Endothelial cell (in vitro differentiated cells): ENCODE results near the gene RAB14. TPM values are rescaled to one million over a fixed set of nuclear protein-coding genes. Genes with fewer than 3 reads are reported as not detected.

Experiments
- DNase-seq: peaks from one replicate; pipeline ENCODE4 v3.0.0; 2021; ENCODE audit warnings: low spot score
- H3K27ac Mint-ChIP-seq: one replicate; pipeline ENCODE4 v1.8.0; 2021; ENCODE audit warnings: mixed read lengths, inconsistent platforms; ENCODE audit not compliant: unreplicated experiment
- H3K27me3 Mint-ChIP-seq: one replicate; pipeline ENCODE4 v1.8.0; 2021; ENCODE audit warnings: mild to moderate bottlenecking, moderate library complexity, mixed read lengths, inconsistent platforms; ENCODE audit not compliant: unreplicated experiment
- H3K36me3 Mint-ChIP-seq: one replicate; pipeline ENCODE4 v1.8.0; 2021; ENCODE audit warnings: mild to moderate bottlenecking, low read depth, mixed read lengths, inconsistent platforms; ENCODE audit not compliant: unreplicated experiment
- H3K4me1 Mint-ChIP-seq: one replicate; pipeline ENCODE4 v1.8.0; 2021; ENCODE audit warnings: mild to moderate bottlenecking, mixed read lengths, inconsistent platforms; ENCODE audit not compliant: unreplicated experiment
- H3K4me3 Mint-ChIP-seq: one replicate; pipeline ENCODE4 v1.8.0; 2021; ENCODE audit warnings: mild to moderate bottlenecking, mixed read lengths, inconsistent platforms; ENCODE audit not compliant: unreplicated experiment
- H3K9me3 Mint-ChIP-seq: one replicate; pipeline ENCODE4 v1.8.0; 2021; ENCODE audit warnings: mixed read lengths, inconsistent platforms; ENCODE audit not compliant: unreplicated experiment
- CTCF ChIP-seq: fragments of 200-600 bp; sonication (generic); IDR thresholded peaks from one replicate; pipeline ENCODE4 v1.5.0; 2021; ENCODE audit warnings: antibody characterized with exemption; ENCODE audit not compliant: unreplicated experiment
- total RNA-seq: library from RNA; stranded (reverse); fragmentation: NEBNext Ultra II Directional; extraction: Animal tissue kit (Norgen Biotek cat#: 25700); gene quantifications from one replicate; pipeline ENCODE4 v1.2.1, GENCODE V29; 2021; ENCODE audit not compliant: unreplicated experiment

RAB14 gene
- total RNA-seq, 1 donor from 2014 or later, result 81.6 TPM

- no peaks in the 10 kb centered on the region for H3K9me3 Mint-ChIP-seq
- no peaks in the 10 kb centered on the region for H3K27me3 Mint-ChIP-seq
- no peak for DNase-seq
- no peak for TF ChIP-seq CTCF
- H3K27ac Mint-ChIP-seq, result no peak overlapping the region
- no peaks in the 10 kb centered on the region for H3K4me1 Mint-ChIP-seq
- no peak overlapping the region for H3K4me3 Mint-ChIP-seq
- H3K36me3 Mint-ChIP-seq, result peaks cover 42% of the 10 kb centered on the region
Observed at GRCh38 chr9:121141306-121141705, 60.4 kb downstream of the RAB14 start.

GRCh38 chr9:121140162-121140561 lies 61.5 kb downstream of the RAB14 start:
- Mint-ChIP-seq H3K4me3 (no peak overlapping the region), H3K9me3 (no peaks in the 10 kb centered on the region), H3K4me1 (no peaks in the 10 kb centered on the region), H3K36me3 (peaks cover 36% of the 10 kb centered on the region), H3K27ac (no peak overlapping the region), H3K27me3 (no peaks in the 10 kb centered on the region)
- no peak for DNase-seq
- no peak for TF ChIP-seq CTCF

- DNase-seq, result no peak
- Mint-ChIP-seq H3K4me3 (no peak overlapping the region), H3K27ac (no peak overlapping the region), H3K27me3 (no peaks in the 10 kb centered on the region), H3K9me3 (no peaks in the 10 kb centered on the region), H3K4me1 (no peaks in the 10 kb centered on the region), H3K36me3 (peaks cover 26% of the 10 kb centered on the region)
- TF ChIP-seq CTCF, result no peak
Observed at GRCh38 chr9:121138973-121139372, 62.7 kb downstream of the RAB14 start.

- Mint-ChIP-seq H3K27ac (no peak overlapping the region), H3K4me1 (no peaks in the 10 kb centered on the region), H3K9me3 (no peaks in the 10 kb centered on the region), H3K27me3 (no peaks in the 10 kb centered on the region), H3K4me3 (no peak overlapping the region), H3K36me3 (peaks cover 26% of the 10 kb centered on the region)
- DNase-seq, result no peak
- TF ChIP-seq CTCF, result no peak
Observed at GRCh38 chr9:121138561-121138960, 63.1 kb downstream of the RAB14 start.

GRCh38 chr9:121135642-121136041 lies 66.0 kb downstream of the RAB14 start:
- Mint-ChIP-seq H3K27me3 (no peaks in the 10 kb centered on the region), H3K9me3 (no peaks in the 10 kb centered on the region), H3K36me3 (peaks cover 10% of the 10 kb centered on the region), H3K4me3 (no peak overlapping the region), H3K27ac (no peak overlapping the region), H3K4me1 (peaks cover 7% of the 10 kb centered on the region)
- no peak for TF ChIP-seq CTCF
- DNase-seq, result no peak
